Loucy (cell line): Measurements from ENCODE around the gene SCG2.

Source experiments
- H2AFZ ChIP-seq: fragments of 200-600 bp; sonication (generic); 2 replicates; pipeline ENCODE4 v1.6.0; 2016; ENCODE audit warnings: antibody characterized with exemption, mild to moderate bottlenecking, low read length, moderate library complexity
- H3F3A ChIP-seq: fragments of 200-600 bp; 2 replicates; pipeline ENCODE4 v1.6.0; 2016; ENCODE audit warnings: antibody characterized with exemption, low read depth, mild to moderate bottlenecking
- H3K27me3 ChIP-seq: fragments of 200-600 bp; sonication (generic); 2 replicates; pipeline ENCODE4 v1.6.1; 2014; ENCODE audit warnings: low read length, mild to moderate bottlenecking; ENCODE audit not compliant: insufficient read depth, poor library complexity, severe bottlenecking
- H3K36me3 ChIP-seq: fragments of 200-600 bp; sonication (generic); 2 replicates; pipeline ENCODE4 v1.6.1; 2016; ENCODE audit warnings: low read length; ENCODE audit not compliant: insufficient read depth
- H3K4me1 ChIP-seq: fragments of 200-600 bp; sonication (generic); 2 replicates; pipeline ENCODE4 v1.5.1; 2014; ENCODE audit warnings: low read length, mild to moderate bottlenecking; ENCODE audit not compliant: insufficient read depth, poor library complexity, severe bottlenecking
- H3K4me2 ChIP-seq: fragments of 200-600 bp; sonication (generic); 2 replicates; pipeline ENCODE4 v1.6.0; 2014; ENCODE audit warnings: antibody characterized with exemption, low read length, low read depth, mild to moderate bottlenecking; ENCODE audit not compliant: poor library complexity, severe bottlenecking
- H3K4me3 ChIP-seq: fragments of 200-600 bp; sonication (generic); 2 replicates; pipeline ENCODE4 v1.5.1; 2014; ENCODE audit warnings: low read length, mild to moderate bottlenecking, mixed read lengths; ENCODE audit not compliant: poor library complexity, severe bottlenecking
- H3K79me2 ChIP-seq: fragments of 200-600 bp; sonication (generic); 2 replicates; pipeline ENCODE4 v1.6.1; 2014; ENCODE audit warnings: low read length; ENCODE audit not compliant: insufficient read depth
- H3K9ac ChIP-seq: fragments of 200-600 bp; sonication (generic); 2 replicates; pipeline ENCODE4 v1.6.0; 2014; ENCODE audit warnings: mild to moderate bottlenecking, low read depth, low read length, moderate library complexity; ENCODE audit not compliant: poor library complexity, severe bottlenecking
- H3K9me2 ChIP-seq: fragments of 200-600 bp; sonication (generic); replicated peaks from 2 replicates; pipeline ENCODE4 v1.6.1; 2016; ENCODE audit warnings: low read depth, low read length, mixed read lengths
- H3K9me3 ChIP-seq: fragments of 200-600 bp; sonication (generic); 2 replicates; pipeline ENCODE4 v1.6.1; 2014; ENCODE audit warnings: mild to moderate bottlenecking, antibody characterized with exemption, low read length, low read depth; ENCODE audit not compliant: insufficient read depth
- H4K20me1 ChIP-seq: fragments of 200-600 bp; sonication (generic); 2 replicates; pipeline ENCODE4 v1.6.0; 2014; ENCODE audit warnings: antibody characterized with exemption, low read length, mild to moderate bottlenecking; ENCODE audit not compliant: insufficient read depth, poor library complexity, severe bottlenecking
- CTCF ChIP-seq: fragments of 200-600 bp; sonication (generic); conservative IDR thresholded peaks from 2 replicates; pipeline ENCODE4 v1.5.1; 2014; ENCODE audit warnings: mild to moderate bottlenecking, antibody characterized with exemption, low read length
- EZH2phosphoT487 ChIP-seq: fragments of 200-600 bp; IDR thresholded peaks from 2 replicates; pipeline ENCODE4 v1.6.1; 2018; ENCODE audit warnings: antibody characterized with exemption, mild to moderate bottlenecking, moderate library complexity, borderline replicate concordance

Gene SCG2

GRCh38 chr2:223558970-223559369 lies 43.2 kb downstream of the SCG2 start:
- H3F3A ChIP-seq: no peaks in the 10 kb centered on the region
- no peaks in the 10 kb centered on the region for H3K36me3 ChIP-seq
- H3K9me3 ChIP-seq: no peaks in the 10 kb centered on the region
- no peak overlapping the region for H3K9ac ChIP-seq
- H3K79me2 ChIP-seq: no peaks in the 10 kb centered on the region
- H3K4me2 ChIP-seq: peak overlapping the region; percentile 27
- peaks cover 4% of the 10 kb centered on the region for H3K4me1 ChIP-seq
- H3K9me2 ChIP-seq: no peaks in the 10 kb centered on the region
- TF ChIP-seq CTCF (no peak), EZH2phosphoT487 (no peak)
- H2AFZ ChIP-seq: peak overlapping the region; percentile 49
- H3K4me3 ChIP-seq: no peak overlapping the region
- H3K27me3 ChIP-seq: no peaks in the 10 kb centered on the region
- no peaks in the 10 kb centered on the region for H4K20me1 ChIP-seq

- no peaks in the 10 kb centered on the region for H3K9me2 ChIP-seq
- H4K20me1 ChIP-seq: no peaks in the 10 kb centered on the region
- H3K4me1 ChIP-seq: peaks cover 4% of the 10 kb centered on the region
- no peak for TF ChIP-seq CTCF
- no peak for TF ChIP-seq EZH2phosphoT487
- no peaks in the 10 kb centered on the region for H3K9me3 ChIP-seq
- H3K36me3 ChIP-seq: no peaks in the 10 kb centered on the region
- H2AFZ ChIP-seq: no peak overlapping the region
- H3F3A ChIP-seq: no peaks in the 10 kb centered on the region
- H3K27me3 ChIP-seq: no peaks in the 10 kb centered on the region
- no peaks in the 10 kb centered on the region for H3K79me2 ChIP-seq
- H3K4me3 ChIP-seq: no peak overlapping the region
- no peak overlapping the region for H3K4me2 ChIP-seq
- H3K9ac ChIP-seq: no peak overlapping the region
Measured at GRCh38 chr2:223554923-223555322, 47.2 kb downstream of the SCG2 start.

DNA sequence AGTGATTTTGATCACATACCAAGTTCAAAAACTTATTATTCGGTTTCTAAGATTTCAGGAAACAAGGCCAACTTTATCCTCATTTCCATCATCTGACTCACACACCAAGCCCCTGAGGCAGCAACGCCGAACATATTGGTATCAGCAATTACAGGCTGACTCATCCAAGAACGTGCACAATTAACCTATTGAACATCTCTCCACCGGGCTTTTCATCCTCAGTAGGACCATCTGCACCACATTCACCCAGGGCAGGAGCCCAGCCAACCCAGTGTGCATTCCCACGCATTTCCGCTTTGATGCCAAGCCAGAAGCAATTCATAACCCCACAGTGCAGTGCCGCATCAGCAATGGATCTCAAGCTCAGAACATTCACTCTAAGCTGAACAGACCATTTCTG lies 52.9 kb downstream of the SCG2 start:
- H3K9ac ChIP-seq: no peak overlapping the region

More for the DNA sequence above, 52.9 kb downstream of the SCG2 start:
- Histone ChIP-seq H3K4me1 (peaks cover 5% of the 10 kb centered on the region), H3K4me2 (no peak overlapping the region), H3K27me3 (no peaks in the 10 kb centered on the region), H3K4me3 (no peak overlapping the region), H3K9me2 (no peaks in the 10 kb centered on the region), H4K20me1 (no peaks in the 10 kb centered on the region), H3K36me3 (no peaks in the 10 kb centered on the region), H3F3A (no peaks in the 10 kb centered on the region), H3K9me3 (no peaks in the 10 kb centered on the region), H3K79me2 (no peaks in the 10 kb centered on the region), H2AFZ (no peak overlapping the region)
- TF ChIP-seq CTCF: no peak
- TF ChIP-seq EZH2phosphoT487: no peak
